HL-60 (cell line): ENCODE results near the gene PCSK2.

Source experiments
- DNase-seq, 2 experiments: peaks; one replicate each; pipeline ENCODE4 v3.0.0-alpha.2; 2010 to 2020; ENCODE audit warnings: low read depth in 1 of 2, low spot score in 1 of 2
- H3K27ac ChIP-seq: fragments of 250-450 bp; sonication (Bioruptor Pico); replicated peaks from 2 replicates; pipeline ENCODE4 v1.5.1; 2020; ENCODE audit warnings: mild to moderate bottlenecking, moderate library complexity
- H3K27me3 ChIP-seq: fragments of 250-450 bp; sonication (Bioruptor Pico); 2 replicates; pipeline ENCODE4 v1.5.1; 2021; ENCODE audit warnings: mild to moderate bottlenecking, moderate library complexity; ENCODE audit not compliant: insufficient read depth, poor library complexity, severe bottlenecking
- H3K4me3 ChIP-seq: replicated peaks from 2 replicates; pipeline ENCODE4 v1.5.1; 2011; ENCODE audit warnings: mild to moderate bottlenecking, control low read depth, low read length; ENCODE audit not compliant: insufficient read depth
- GABPA ChIP-seq: IDR thresholded peaks from 2 replicates; pipeline ENCODE4 v1.6.1; 2012; ENCODE audit warnings: low read depth
- POLR2AphosphoS5 ChIP-seq: IDR thresholded peaks from 2 replicates; pipeline ENCODE4 v1.6.1; 2012; ENCODE audit warnings: low read depth
- SPI1 ChIP-seq: IDR thresholded peaks from 2 replicates; pipeline ENCODE4 v1.6.1; 2012; ENCODE audit warnings: low read depth, mild to moderate bottlenecking, borderline replicate concordance
- TF ChIP-seq, protein P1 (sequence below): IDR thresholded peaks from 2 replicates; pipeline ENCODE4 v1.6.1; 2012; ENCODE audit warnings: low read depth; ENCODE audit not compliant: insufficient replicate concordance
- TF ChIP-seq, protein P2 (sequence below): IDR thresholded peaks from one replicate; pipeline ENCODE4 v1.5.1; 2011; ENCODE audit warnings: low read length, control low read depth, inconsistent platforms; ENCODE audit not compliant: insufficient read depth

The PCSK2 gene

DNA sequence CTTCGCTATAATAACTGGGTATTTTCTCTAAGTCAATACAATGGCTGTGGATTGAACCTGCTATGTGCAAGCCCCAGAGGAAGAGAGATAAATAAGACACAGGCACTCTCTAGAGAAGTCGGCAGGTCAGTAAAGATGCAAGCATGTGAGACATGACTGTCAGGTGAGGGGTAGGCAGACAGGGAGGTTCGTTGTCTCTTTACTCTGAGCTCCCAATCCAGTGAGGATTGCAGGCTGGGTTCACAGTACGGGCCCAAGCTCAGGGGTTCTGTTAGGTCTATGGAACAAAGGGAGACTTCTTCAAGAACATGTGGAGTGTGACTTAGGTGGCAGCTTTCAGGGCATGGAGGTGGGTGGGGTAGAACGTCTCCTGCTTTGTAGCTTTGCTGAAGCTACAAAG lies 147.2 kb downstream of the PCSK2 start:
- no peak for DNase-seq
- no peaks in the 10 kb centered on the region for H3K27me3 ChIP-seq
- TF ChIP-seq POLR2AphosphoS5, result no peak
- no peak for TF ChIP-seq GABPA
- TF ChIP-seq SPI1, result no peak
- TF ChIP-seq, protein P1, sequence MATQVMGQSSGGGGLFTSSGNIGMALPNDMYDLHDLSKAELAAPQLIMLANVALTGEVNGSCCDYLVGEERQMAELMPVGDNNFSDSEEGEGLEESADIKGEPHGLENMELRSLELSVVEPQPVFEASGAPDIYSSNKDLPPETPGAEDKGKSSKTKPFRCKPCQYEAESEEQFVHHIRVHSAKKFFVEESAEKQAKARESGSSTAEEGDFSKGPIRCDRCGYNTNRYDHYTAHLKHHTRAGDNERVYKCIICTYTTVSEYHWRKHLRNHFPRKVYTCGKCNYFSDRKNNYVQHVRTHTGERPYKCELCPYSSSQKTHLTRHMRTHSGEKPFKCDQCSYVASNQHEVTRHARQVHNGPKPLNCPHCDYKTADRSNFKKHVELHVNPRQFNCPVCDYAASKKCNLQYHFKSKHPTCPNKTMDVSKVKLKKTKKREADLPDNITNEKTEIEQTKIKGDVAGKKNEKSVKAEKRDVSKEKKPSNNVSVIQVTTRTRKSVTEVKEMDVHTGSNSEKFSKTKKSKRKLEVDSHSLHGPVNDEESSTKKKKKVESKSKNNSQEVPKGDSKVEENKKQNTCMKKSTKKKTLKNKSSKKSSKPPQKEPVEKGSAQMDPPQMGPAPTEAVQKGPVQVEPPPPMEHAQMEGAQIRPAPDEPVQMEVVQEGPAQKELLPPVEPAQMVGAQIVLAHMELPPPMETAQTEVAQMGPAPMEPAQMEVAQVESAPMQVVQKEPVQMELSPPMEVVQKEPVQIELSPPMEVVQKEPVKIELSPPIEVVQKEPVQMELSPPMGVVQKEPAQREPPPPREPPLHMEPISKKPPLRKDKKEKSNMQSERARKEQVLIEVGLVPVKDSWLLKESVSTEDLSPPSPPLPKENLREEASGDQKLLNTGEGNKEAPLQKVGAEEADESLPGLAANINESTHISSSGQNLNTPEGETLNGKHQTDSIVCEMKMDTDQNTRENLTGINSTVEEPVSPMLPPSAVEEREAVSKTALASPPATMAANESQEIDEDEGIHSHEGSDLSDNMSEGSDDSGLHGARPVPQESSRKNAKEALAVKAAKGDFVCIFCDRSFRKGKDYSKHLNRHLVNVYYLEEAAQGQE, result no peak
- TF ChIP-seq, protein P2, sequence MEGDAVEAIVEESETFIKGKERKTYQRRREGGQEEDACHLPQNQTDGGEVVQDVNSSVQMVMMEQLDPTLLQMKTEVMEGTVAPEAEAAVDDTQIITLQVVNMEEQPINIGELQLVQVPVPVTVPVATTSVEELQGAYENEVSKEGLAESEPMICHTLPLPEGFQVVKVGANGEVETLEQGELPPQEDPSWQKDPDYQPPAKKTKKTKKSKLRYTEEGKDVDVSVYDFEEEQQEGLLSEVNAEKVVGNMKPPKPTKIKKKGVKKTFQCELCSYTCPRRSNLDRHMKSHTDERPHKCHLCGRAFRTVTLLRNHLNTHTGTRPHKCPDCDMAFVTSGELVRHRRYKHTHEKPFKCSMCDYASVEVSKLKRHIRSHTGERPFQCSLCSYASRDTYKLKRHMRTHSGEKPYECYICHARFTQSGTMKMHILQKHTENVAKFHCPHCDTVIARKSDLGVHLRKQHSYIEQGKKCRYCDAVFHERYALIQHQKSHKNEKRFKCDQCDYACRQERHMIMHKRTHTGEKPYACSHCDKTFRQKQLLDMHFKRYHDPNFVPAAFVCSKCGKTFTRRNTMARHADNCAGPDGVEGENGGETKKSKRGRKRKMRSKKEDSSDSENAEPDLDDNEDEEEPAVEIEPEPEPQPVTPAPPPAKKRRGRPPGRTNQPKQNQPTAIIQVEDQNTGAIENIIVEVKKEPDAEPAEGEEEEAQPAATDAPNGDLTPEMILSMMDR, result no peak
- no peak overlapping the region for H3K4me3 ChIP-seq
- no peak overlapping the region for H3K27ac ChIP-seq

DNA sequence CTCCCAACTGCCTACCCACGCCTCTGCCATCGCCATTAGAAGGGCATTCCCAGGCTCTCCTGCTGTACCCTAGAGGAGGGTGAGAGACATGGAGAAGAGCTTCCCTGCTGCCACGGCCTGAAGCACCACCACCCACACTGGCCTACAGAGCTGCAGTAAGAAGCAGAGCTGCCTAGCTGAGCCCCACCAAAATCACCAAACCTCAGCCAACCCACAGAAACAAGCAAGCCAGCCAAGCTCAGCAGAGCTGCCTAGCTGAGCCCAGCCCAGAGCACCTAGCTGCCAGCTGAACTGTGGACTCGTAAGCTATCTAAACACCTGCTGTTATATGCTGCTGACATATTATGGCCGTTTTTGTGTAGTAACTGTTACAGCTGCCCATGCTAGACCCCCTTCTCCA lies 149.2 kb downstream of the PCSK2 start:
- Histone ChIP-seq H3K27ac (no peak overlapping the region), H3K4me3 (no peak overlapping the region), H3K27me3 (no peaks in the 10 kb centered on the region)
- TF ChIP-seq GABPA, result no peak
- TF ChIP-seq SPI1, result no peak
- TF ChIP-seq POLR2AphosphoS5, result no peak
- TF ChIP-seq, protein P1, result no peak
- TF ChIP-seq, protein P2, result no peak
- DNase-seq, result no peak

DNA sequence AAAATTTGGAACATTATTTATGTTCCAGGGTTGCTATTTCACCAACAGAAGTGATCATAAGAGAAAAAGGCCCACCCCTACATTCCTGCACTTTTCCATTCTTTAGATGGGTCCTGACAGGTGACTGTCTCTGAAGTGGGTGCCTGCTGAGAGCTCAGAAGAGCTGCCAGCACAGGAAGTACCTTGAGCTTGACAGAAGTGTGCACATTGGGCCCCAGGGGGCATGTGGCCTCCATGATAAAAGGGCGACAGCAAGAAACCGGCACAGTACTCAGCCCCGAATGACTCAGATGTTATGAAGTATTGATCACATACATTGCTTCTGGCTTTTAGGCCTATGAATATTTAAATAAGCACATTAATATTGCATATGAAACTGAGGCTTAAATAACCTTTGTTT lies 150.4 kb downstream of the PCSK2 start:
- Histone ChIP-seq H3K4me3 (no peak overlapping the region), H3K27me3 (no peaks in the 10 kb centered on the region), H3K27ac (no peak overlapping the region)
- TF ChIP-seq, protein P2, result no peak
- TF ChIP-seq POLR2AphosphoS5, result no peak
- TF ChIP-seq SPI1, result no peak
- TF ChIP-seq GABPA, result no peak
- TF ChIP-seq, protein P1, result no peak
- no peak for DNase-seq
